NB4 (cell line): ENCODE data around the gene NBPF3.
"Not testable (repeated sequence)": the region's sequence is repeated elsewhere in the genome, so short reads cannot be mapped to it uniquely, and the experiment has no call there.

Source experiments
- DNase-seq: peaks from one replicate; pipeline ENCODE4 v3.0.0; 2010; ENCODE audit warnings: low read depth
- H3K4me3 ChIP-seq: one replicate; pipeline ENCODE4 v1.5.1; 2011; ENCODE audit warnings: mild to moderate bottlenecking, low read depth, low read length, moderate library complexity
- CTCF ChIP-seq: IDR thresholded peaks from one replicate; pipeline ENCODE4 v1.5.1; 2012; ENCODE audit warnings: low read depth, low read length
- MAX ChIP-seq: IDR thresholded peaks from 2 replicates; pipeline ENCODE4 v1.6.1; 2011; ENCODE audit warnings: low read depth, low read length
- MYC ChIP-seq: IDR thresholded peaks from 2 replicates; pipeline ENCODE4 v1.6.1; 2011; ENCODE audit warnings: low read depth, low read length
- POLR2A ChIP-seq: IDR thresholded peaks from 2 replicates; pipeline ENCODE4 v1.6.1; 2011; ENCODE audit warnings: mild to moderate bottlenecking; ENCODE audit not compliant: insufficient read length; ENCODE audit errors: extremely low read depth

Gene NBPF3

DNA sequence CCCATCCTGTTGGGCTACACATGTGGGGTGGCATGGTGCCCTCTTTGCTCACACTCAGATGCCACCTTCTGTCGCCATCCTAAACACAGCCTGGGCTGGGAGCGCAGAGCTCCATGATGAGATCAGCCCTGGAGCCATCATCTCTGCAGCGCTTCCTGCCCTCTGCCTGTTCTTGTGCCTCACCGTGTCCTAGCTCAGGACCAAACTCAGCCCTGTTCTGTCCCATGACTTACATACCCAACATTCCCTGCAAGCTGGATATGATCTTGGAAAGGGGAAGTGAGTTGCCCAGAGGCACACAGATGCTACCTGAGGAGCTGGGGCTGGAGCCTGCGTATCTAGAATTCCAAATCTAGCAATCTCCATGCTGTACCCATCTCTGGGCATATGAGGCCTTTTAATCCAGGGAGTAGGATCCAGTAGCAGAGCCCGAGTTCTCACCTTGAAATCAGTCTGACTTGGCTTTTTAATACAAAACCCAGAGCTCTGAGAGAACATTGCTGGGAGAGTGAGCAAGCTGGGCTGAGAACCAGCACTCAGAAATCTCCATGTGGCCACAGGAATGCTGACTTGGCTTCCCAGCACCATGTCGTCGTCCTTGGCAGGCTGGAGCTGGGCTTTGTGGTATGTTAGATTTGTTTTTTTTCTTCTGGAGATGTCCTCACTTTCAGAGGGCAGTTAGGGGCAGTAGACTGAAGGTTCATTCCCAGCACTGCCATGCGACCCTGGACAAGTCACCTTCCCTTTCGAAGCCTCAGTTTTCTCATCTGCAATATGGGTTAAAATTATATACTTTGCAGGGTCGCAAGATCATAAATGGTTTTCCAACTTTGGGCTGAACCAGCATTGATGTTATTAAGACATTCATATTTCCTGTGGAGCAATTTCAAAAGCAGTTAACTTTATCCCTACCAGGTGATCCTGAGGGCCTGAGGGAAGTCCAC is 71.9 kb downstream of the NBPF3 start:
- H3K4me3 ChIP-seq = no peak overlapping the region
- DNase-seq = no peak
- no peak for TF ChIP-seq POLR2A
- no peak for TF ChIP-seq CTCF
- no peak for TF ChIP-seq MYC
- no peak for TF ChIP-seq MAX

- no peak for DNase-seq
- no peak overlapping the region for H3K4me3 ChIP-seq
- TF ChIP-seq CTCF (no peak), POLR2A (no peak), MYC (no peak)
These were observed 74.3 kb downstream of the NBPF3 start for GRCh38 chr1:21514245-21514644.

GRCh38 chr1:21517161-21517589 is 77.2 kb downstream of the NBPF3 start:
- DNase-seq = no peak
- no peak for TF ChIP-seq CTCF
- no peak for TF ChIP-seq MYC
- H3K4me3 ChIP-seq = no peak overlapping the region

DNA sequence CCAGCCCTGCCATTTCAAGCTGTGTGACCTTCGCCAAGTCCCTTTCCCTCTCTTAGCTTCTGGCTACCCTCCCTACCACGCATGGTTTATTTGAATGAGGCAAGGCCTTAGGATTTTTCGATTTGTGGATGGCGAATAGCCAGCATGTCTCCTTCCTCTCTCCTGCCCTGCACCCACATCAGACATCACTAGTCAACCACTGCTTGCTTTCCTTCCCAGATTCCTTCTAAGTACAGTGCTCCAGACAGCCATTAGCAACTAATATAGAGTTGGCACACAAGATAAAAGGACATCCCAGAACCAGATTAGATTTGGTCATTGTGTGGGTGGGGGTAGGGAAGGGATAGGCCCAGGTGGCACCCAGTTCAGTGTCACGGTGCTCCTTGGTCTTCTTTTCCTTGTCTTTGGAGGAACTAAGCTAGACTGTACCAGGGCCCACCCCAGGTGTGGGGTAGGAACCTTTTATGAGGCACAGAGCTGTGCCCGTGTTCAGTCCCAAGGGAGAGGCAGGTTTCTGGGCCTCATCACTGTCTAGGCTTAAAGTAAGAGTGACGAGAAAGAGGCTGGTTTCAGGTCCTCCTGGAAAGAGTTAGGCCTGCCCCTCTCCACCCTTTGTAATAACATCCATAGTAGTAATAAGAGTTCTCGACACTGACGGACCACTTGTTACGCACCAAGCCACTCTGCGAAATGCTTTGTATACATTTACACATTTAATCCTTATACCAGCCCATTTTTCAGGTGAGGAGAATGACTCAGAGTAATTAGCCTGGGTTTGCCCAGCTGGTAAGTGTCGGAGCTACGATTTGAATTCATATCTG is 77.9 kb downstream of the NBPF3 start:
- DNase-seq = no peak
- no peak overlapping the region for H3K4me3 ChIP-seq
- TF ChIP-seq MAX (no peak), POLR2A (no peak), CTCF (no peak), MYC (no peak)

GRCh38 chr1:21518774-21519455 is 79.0 kb downstream of the NBPF3 start:
- no peak overlapping the region for H3K4me3 ChIP-seq
- no peak for DNase-seq
- TF ChIP-seq MYC (no peak), POLR2A (no peak), CTCF (no peak), MAX (no peak)

- DNase-seq, H3K4me3 ChIP-seq: not testable (repeated sequence)
These were observed 79.6 kb downstream of the NBPF3 start for GRCh38 chr1:21519486-21520070.
